KMS-11 (cell line): ENCODE data around the gene APLP2.
"Not testable (repeated sequence)": the region's sequence is repeated elsewhere in the genome, so short reads cannot be mapped to it uniquely, and the experiment has no call there.

Experiments
- H2AFZ ChIP-seq: fragments of 200-600 bp; sonication (generic); 2 replicates; pipeline ENCODE4 v1.6.1; 2016; ENCODE audit warnings: antibody characterized with exemption, mixed run types, low read depth
- H3K27ac ChIP-seq: fragments of 200-600 bp; sonication (generic); 2 replicates; pipeline ENCODE4 v1.6.1; 2016; ENCODE audit warnings: mild to moderate bottlenecking, mixed run types
- H3K27me3 ChIP-seq: fragments of 200-600 bp; sonication (generic); 2 replicates; pipeline ENCODE4 v1.6.1; 2017; ENCODE audit warnings: mild to moderate bottlenecking, low read depth, mixed run types, moderate library complexity; ENCODE audit not compliant: insufficient read depth
- H3K36me3 ChIP-seq: fragments of 200-600 bp; sonication (generic); 2 replicates; pipeline ENCODE4 v1.6.1; 2017; ENCODE audit warnings: mild to moderate bottlenecking, mixed run types; ENCODE audit not compliant: insufficient read depth
- H3K4me1 ChIP-seq: fragments of 200-600 bp; sonication (generic); 2 replicates; pipeline ENCODE4 v1.6.1; 2016; ENCODE audit warnings: mild to moderate bottlenecking, low read depth, mixed run types; ENCODE audit not compliant: poor library complexity, severe bottlenecking
- H3K4me2 ChIP-seq: fragments of 200-600 bp; sonication (generic); 2 replicates; pipeline ENCODE4 v1.7.0; 2016; ENCODE audit warnings: mild to moderate bottlenecking, mixed run types
- H3K4me3 ChIP-seq: fragments of 200-600 bp; sonication (generic); IDR thresholded peaks from 2 replicates; pipeline ENCODE4 v1.6.1; 2017; ENCODE audit warnings: low read depth, low read length, mixed read lengths; ENCODE audit not compliant: insufficient read depth
- H3K79me2 ChIP-seq: fragments of 200-600 bp; sonication (generic); 2 replicates; pipeline ENCODE4 v1.6.1; 2016; ENCODE audit warnings: low read depth, mixed run types; ENCODE audit not compliant: insufficient read depth
- H3K9ac ChIP-seq: fragments of 200-600 bp; sonication (generic); 2 replicates; pipeline ENCODE4 v1.6.1; 2016; ENCODE audit warnings: mild to moderate bottlenecking, mixed run types
- H4K20me1 ChIP-seq: fragments of 200-600 bp; sonication (generic); 2 replicates; pipeline ENCODE4 v1.6.1; 2016; ENCODE audit warnings: mild to moderate bottlenecking, mixed run types; ENCODE audit not compliant: insufficient read depth
- TF ChIP-seq, protein P1 (sequence below): fragments of 200-600 bp; sonication (generic); conservative IDR thresholded peaks from 2 replicates; pipeline ENCODE4 v1.6.1; 2017; ENCODE audit warnings: low read depth, mild to moderate bottlenecking, antibody characterized with exemption, low read length, moderate library complexity, mixed read lengths

Gene APLP2

GRCh38 chr11:130102301-130103249, 32.9 kb downstream of the APLP2 start:
- Histone ChIP-seq H3K36me3 (no peaks in the 10 kb centered on the region), H2AFZ (no peak overlapping the region), H3K4me3 (no peak overlapping the region), H3K4me2 (no peak overlapping the region), H4K20me1 (no peaks in the 10 kb centered on the region), H3K27me3 (no peaks in the 10 kb centered on the region), H3K79me2 (no peaks in the 10 kb centered on the region; the same call in 1 of the 2 replicates), H3K4me1 (no peaks in the 10 kb centered on the region), H3K9ac (no peak overlapping the region), H3K27ac (no peak overlapping the region)
- TF ChIP-seq, protein P1, sequence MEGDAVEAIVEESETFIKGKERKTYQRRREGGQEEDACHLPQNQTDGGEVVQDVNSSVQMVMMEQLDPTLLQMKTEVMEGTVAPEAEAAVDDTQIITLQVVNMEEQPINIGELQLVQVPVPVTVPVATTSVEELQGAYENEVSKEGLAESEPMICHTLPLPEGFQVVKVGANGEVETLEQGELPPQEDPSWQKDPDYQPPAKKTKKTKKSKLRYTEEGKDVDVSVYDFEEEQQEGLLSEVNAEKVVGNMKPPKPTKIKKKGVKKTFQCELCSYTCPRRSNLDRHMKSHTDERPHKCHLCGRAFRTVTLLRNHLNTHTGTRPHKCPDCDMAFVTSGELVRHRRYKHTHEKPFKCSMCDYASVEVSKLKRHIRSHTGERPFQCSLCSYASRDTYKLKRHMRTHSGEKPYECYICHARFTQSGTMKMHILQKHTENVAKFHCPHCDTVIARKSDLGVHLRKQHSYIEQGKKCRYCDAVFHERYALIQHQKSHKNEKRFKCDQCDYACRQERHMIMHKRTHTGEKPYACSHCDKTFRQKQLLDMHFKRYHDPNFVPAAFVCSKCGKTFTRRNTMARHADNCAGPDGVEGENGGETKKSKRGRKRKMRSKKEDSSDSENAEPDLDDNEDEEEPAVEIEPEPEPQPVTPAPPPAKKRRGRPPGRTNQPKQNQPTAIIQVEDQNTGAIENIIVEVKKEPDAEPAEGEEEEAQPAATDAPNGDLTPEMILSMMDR: no peak

DNA sequence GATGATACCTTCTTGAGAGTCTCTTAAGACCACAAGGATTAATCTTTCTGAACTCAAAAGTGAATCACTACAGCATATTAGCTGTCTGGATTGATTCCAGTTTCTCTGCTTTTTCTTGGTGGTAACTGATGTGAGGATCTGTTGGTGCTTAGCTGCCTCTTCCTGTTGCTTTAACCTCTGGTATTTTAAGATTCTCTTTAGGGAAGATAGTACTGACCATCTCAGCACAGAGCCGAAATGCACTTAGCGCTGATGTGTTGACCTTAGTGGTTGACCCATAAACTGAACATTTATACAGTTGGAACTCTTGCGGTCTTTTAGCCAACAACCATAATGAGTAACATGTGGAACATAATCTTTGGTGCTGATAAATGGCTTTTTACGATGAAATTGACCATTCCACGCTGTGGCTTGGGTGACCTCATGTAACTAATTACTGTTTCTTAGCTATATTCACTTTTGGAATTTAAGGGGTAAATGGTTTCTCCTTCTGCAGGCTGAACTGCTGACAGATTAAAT, 33.7 kb downstream of the APLP2 start:
- no peak overlapping the region for H3K4me3 ChIP-seq
- H3K79me2 ChIP-seq: no peaks in the 10 kb centered on the region; the same call in 1 of the 2 replicates
- H3K4me1 ChIP-seq: no peaks in the 10 kb centered on the region
- no peaks in the 10 kb centered on the region for H3K27me3 ChIP-seq
- TF ChIP-seq, protein P1: no peak
- no peak overlapping the region for H3K4me2 ChIP-seq
- H2AFZ ChIP-seq: no peak overlapping the region
- no peaks in the 10 kb centered on the region for H3K36me3 ChIP-seq
- H4K20me1 ChIP-seq: no peaks in the 10 kb centered on the region
- H3K27ac ChIP-seq: no peak overlapping the region
- no peak overlapping the region for H3K9ac ChIP-seq

DNA sequence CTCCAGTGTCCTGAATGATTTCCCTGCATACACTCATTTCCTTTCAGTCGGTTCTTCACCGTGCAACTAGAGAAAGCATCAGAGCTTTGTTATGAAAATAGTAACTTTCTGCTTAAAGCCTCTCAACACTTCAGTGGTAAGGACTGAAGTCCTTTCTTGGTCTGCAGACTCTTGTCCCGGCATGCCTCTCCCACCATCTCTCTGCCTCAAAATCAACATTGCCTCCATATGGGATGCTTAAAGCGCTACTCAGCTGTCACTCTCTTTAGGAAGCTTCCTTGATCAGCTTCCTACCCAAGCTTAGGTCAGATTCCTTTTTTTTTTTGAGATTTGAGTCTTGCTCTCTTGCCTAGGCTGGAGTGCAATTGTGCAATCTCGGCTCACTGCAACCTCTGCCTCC, 36.7 kb downstream of the APLP2 start:
- H3K4me2 ChIP-seq: no peak overlapping the region
- H3K4me3 ChIP-seq: no peak overlapping the region
- H4K20me1 ChIP-seq: no peaks in the 10 kb centered on the region
- no peaks in the 10 kb centered on the region for H3K27me3 ChIP-seq
- H3K4me1 ChIP-seq: no peaks in the 10 kb centered on the region
- no peaks in the 10 kb centered on the region; the same call in 1 of the 2 replicates for H3K79me2 ChIP-seq
- H3K36me3 ChIP-seq: no peaks in the 10 kb centered on the region
- H3K9ac ChIP-seq: no peak overlapping the region
- no peak overlapping the region for H3K27ac ChIP-seq
- H2AFZ ChIP-seq: no peak overlapping the region
- TF ChIP-seq, protein P1: no peak

- H3K27ac ChIP-seq: not testable (repeated sequence)
Measured at GRCh38 chr11:130108671-130109070, 39.0 kb downstream of the APLP2 start.

DNA sequence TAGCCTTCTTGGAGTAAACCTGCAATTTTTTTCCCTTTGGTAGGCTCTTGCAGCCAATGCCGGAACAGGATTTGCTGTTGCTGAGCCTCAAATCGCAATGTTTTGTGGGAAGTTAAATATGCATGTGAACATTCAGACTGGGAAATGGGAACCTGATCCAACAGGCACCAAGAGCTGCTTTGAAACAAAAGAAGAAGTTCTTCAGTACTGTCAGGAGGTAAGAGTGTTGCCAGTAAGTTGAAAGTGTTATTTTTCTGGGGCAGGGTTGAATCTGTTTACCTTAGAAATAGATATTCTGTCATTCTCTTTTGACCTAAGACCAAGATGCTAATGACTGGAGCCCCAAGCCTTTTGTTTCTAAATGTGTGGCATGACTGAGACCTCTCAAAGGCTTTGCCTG, 39.7 kb downstream of the APLP2 start:
- Histone ChIP-seq H3K36me3 (no peaks in the 10 kb centered on the region), H3K4me2 (no peak overlapping the region), H3K27me3 (no peaks in the 10 kb centered on the region), H4K20me1 (no peaks in the 10 kb centered on the region), H3K4me3 (no peak overlapping the region), H3K79me2 (no peaks in the 10 kb centered on the region), H3K4me1 (no peaks in the 10 kb centered on the region), H3K9ac (no peak overlapping the region), H3K27ac (no peak overlapping the region), H2AFZ (no peak overlapping the region)
- TF ChIP-seq, protein P1: no peak

More at GRCh38 chr11:130108671-130109070, 39.0 kb downstream of the APLP2 start:
- not testable (repeated sequence) for H3K4me2 ChIP-seq, H3K4me1 ChIP-seq, H3K79me2 ChIP-seq, H3K9ac ChIP-seq, H2AFZ ChIP-seq, H3K36me3 ChIP-seq, H3K4me3 ChIP-seq, H3K27me3 ChIP-seq, H4K20me1 ChIP-seq
